Measurements from ENCODE around the gene SOX18.

- TF ChIP-seq, protein P1, sequence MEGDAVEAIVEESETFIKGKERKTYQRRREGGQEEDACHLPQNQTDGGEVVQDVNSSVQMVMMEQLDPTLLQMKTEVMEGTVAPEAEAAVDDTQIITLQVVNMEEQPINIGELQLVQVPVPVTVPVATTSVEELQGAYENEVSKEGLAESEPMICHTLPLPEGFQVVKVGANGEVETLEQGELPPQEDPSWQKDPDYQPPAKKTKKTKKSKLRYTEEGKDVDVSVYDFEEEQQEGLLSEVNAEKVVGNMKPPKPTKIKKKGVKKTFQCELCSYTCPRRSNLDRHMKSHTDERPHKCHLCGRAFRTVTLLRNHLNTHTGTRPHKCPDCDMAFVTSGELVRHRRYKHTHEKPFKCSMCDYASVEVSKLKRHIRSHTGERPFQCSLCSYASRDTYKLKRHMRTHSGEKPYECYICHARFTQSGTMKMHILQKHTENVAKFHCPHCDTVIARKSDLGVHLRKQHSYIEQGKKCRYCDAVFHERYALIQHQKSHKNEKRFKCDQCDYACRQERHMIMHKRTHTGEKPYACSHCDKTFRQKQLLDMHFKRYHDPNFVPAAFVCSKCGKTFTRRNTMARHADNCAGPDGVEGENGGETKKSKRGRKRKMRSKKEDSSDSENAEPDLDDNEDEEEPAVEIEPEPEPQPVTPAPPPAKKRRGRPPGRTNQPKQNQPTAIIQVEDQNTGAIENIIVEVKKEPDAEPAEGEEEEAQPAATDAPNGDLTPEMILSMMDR (IDR thresholded peaks at IDR 0.05 in 8 of 11, conservative IDR thresholded peaks at IDR 0.05 in 3 of 11): no peak
- no peak for TF ChIP-seq POLR2A (IDR thresholded peaks at IDR 0.05)
These were observed 7.6 kb upstream of the SOX18 start for GRCh38 chr20:64056889-64057627.

Measured in spleen (tissue), 7 donors.